ENCODE measurements around the gene HEPACAM.

HEPACAM gene

GRCh38 chr11:124982043-124982442 lies 46.2 kb upstream of the HEPACAM start:
- TF ChIP-seq CTCF (IDR thresholded peaks at IDR 0.05; ENCODE audit: insufficient read depth, low read length, poor library complexity, severe bottlenecking) (no peak), EZH2phosphoT487 (conservative IDR thresholded peaks at IDR 0.05; ENCODE audit: low read length) (no peak)
- H3K79me2 ChIP-seq (ENCODE audit: insufficient read depth, low read length): no peaks in the 10 kb centered on the region
- H3F3A ChIP-seq (ENCODE audit: insufficient read depth): no peaks in the 10 kb centered on the region
- no peaks in the 10 kb centered on the region for H3K36me3 ChIP-seq (ENCODE audit: low read length)
- H4K20me1 ChIP-seq (ENCODE audit: low read depth, low read length): no peaks in the 10 kb centered on the region
- no peak overlapping the region for H3K4me2 ChIP-seq (ENCODE audit: low read depth, low read length, poor library complexity, severe bottlenecking)
- H2AFZ ChIP-seq (ENCODE audit: low read depth, low read length, severe bottlenecking): no peak overlapping the region
- no peaks in the 10 kb centered on the region for H3K27me3 ChIP-seq (ENCODE audit: low read length)
- no peak overlapping the region for H3K4me3 ChIP-seq (ENCODE audit: insufficient read depth, low read length, poor library complexity, severe bottlenecking)
- H3K9me3 ChIP-seq (ENCODE audit: insufficient read depth, low read length): no peaks in the 10 kb centered on the region
- no peaks in the 10 kb centered on the region for H3K9me2 ChIP-seq (replicated peaks; ENCODE audit: insufficient read depth, low read length)
- H3K9ac ChIP-seq (ENCODE audit: low read length): no peak overlapping the region
- H3K27ac ChIP-seq (ENCODE audit: low read depth, low read length): no peak overlapping the region

- Histone ChIP-seq H3K4me3 (ENCODE audit: insufficient read depth, low read length, poor library complexity, severe bottlenecking) (no peak overlapping the region), H3K9ac (ENCODE audit: low read length) (no peak overlapping the region), H3K9me2 (replicated peaks; ENCODE audit: insufficient read depth, low read length) (no peaks in the 10 kb centered on the region), H3K27ac (ENCODE audit: low read depth, low read length) (no peak overlapping the region), H3K79me2 (ENCODE audit: insufficient read depth, low read length) (no peaks in the 10 kb centered on the region), H3K27me3 (ENCODE audit: low read length) (no peaks in the 10 kb centered on the region), H3K4me2 (ENCODE audit: low read depth, low read length, poor library complexity, severe bottlenecking) (no peak overlapping the region), H2AFZ (ENCODE audit: low read depth, low read length, severe bottlenecking) (no peak overlapping the region), H3K36me3 (ENCODE audit: low read length) (no peaks in the 10 kb centered on the region), H4K20me1 (ENCODE audit: low read depth, low read length) (no peaks in the 10 kb centered on the region), H3F3A (ENCODE audit: insufficient read depth) (no peaks in the 10 kb centered on the region), H3K9me3 (ENCODE audit: insufficient read depth, low read length) (no peaks in the 10 kb centered on the region)
- TF ChIP-seq CTCF (IDR thresholded peaks at IDR 0.05; ENCODE audit: insufficient read depth, low read length, poor library complexity, severe bottlenecking) (no peak), EZH2phosphoT487 (conservative IDR thresholded peaks at IDR 0.05; ENCODE audit: low read length) (no peak)
These were observed 42.5 kb upstream of the HEPACAM start for GRCh38 chr11:124978316-124978715.

GRCh38 chr11:124977006-124977405 lies 41.2 kb upstream of the HEPACAM start:
- Histone ChIP-seq H3K36me3 (ENCODE audit: low read length) (no peaks in the 10 kb centered on the region), H3K4me2 (ENCODE audit: low read depth, low read length, poor library complexity, severe bottlenecking) (no peak overlapping the region), H3K27ac (ENCODE audit: low read depth, low read length) (no peak overlapping the region), H3K4me3 (ENCODE audit: insufficient read depth, low read length, poor library complexity, severe bottlenecking) (no peak overlapping the region), H3K79me2 (ENCODE audit: insufficient read depth, low read length) (no peaks in the 10 kb centered on the region), H3K27me3 (ENCODE audit: low read length) (no peaks in the 10 kb centered on the region), H3K9ac (ENCODE audit: low read length) (no peak overlapping the region), H3K9me2 (replicated peaks; ENCODE audit: insufficient read depth, low read length) (no peaks in the 10 kb centered on the region), H2AFZ (ENCODE audit: low read depth, low read length, severe bottlenecking) (no peak overlapping the region), H3F3A (ENCODE audit: insufficient read depth) (no peaks in the 10 kb centered on the region), H4K20me1 (ENCODE audit: low read depth, low read length) (no peaks in the 10 kb centered on the region), H3K9me3 (ENCODE audit: insufficient read depth, low read length) (no peaks in the 10 kb centered on the region)
- TF ChIP-seq CTCF (IDR thresholded peaks at IDR 0.05; ENCODE audit: insufficient read depth, low read length, poor library complexity, severe bottlenecking): no peak
- TF ChIP-seq EZH2phosphoT487 (conservative IDR thresholded peaks at IDR 0.05; ENCODE audit: low read length): no peak

Data from SU-DHL-6 (cell line).